Urinary bladder (tissue), 4 donors: ENCODE data around the gene PRMT2. TPM values are rescaled to one million over a fixed set of nuclear protein-coding genes. Genes with fewer than 3 reads are reported as not detected.
"Not testable (repeated sequence)": the region's sequence is repeated elsewhere in the genome, so short reads cannot be mapped to it uniquely, and the experiment has no call there.

ENCODE experiments used
- DNase-seq: peaks from one replicate; pipeline ENCODE4 v3.0.0-alpha.2; 2015; ENCODE audit errors: extremely low spot score
- H3K27ac ChIP-seq: one replicate; pipeline ENCODE4 v1.5.1; 2013; ENCODE audit warnings: low read depth, mild to moderate bottlenecking, moderate library complexity
- H3K36me3 ChIP-seq: one replicate; pipeline ENCODE4 v1.6.1; 2013; ENCODE audit warnings: mild to moderate bottlenecking, moderate library complexity; ENCODE audit not compliant: insufficient read depth
- H3K4me1 ChIP-seq: one replicate; pipeline ENCODE4 v1.6.1; 2013; ENCODE audit warnings: mild to moderate bottlenecking, moderate library complexity; ENCODE audit not compliant: insufficient read depth
- H3K4me3 ChIP-seq: one replicate; pipeline ENCODE4 v1.5.1; 2013; ENCODE audit warnings: low read depth, low read length
- WGBS: extraction: QIAGEN DNeasy Blood & Tissue Kit; methylation state at CpG from one replicate; pipeline ENCODE4 v1.1.7; 2013; 5-methylcytosine and 5-hydroxymethylcytosine counted together
- polyA plus RNA-seq: library from polyadenylated mRNA; stranded (reverse); fragments of 200-250 nt; gene quantifications from one replicate; pipeline ENCODE4 v1.2.3, GENCODE V29; 2013
- total RNA-seq: library from RNA; depleted of rRNA; stranded (reverse); fragments of >200 nt; gene quantifications from one replicate; pipeline ENCODE4 v1.2.3, GENCODE V29; 2014
- donor health status: healthy with polysubstance abuse.
- donor health status: healthy.

The PRMT2 gene
- total and polyA plus RNA-seq, 2 donors: 122 to 145 TPM

- H3K27ac ChIP-seq, H3K36me3 ChIP-seq, DNase-seq, H3K4me3 ChIP-seq, H3K4me1 ChIP-seq: not testable (repeated sequence)
- WGBS: 92% methylated on average over 2 of the region's 2 CpGs
Observed at GRCh38 chr21:46676542-46676941, 41.1 kb downstream of the PRMT2 start.

- H3K4me3 ChIP-seq, H3K36me3 ChIP-seq, DNase-seq, H3K4me1 ChIP-seq, H3K27ac ChIP-seq: not testable (repeated sequence)
- WGBS: 66% methylated on average over 5 of the region's 5 CpGs
Observed at GRCh38 chr21:46681593-46681992, 46.1 kb downstream of the PRMT2 start.

GRCh38 chr21:46698652-46699051 lies 63.2 kb downstream of the PRMT2 start:
- not testable (repeated sequence) for H3K36me3 ChIP-seq, H3K27ac ChIP-seq, DNase-seq, H3K4me3 ChIP-seq, H3K4me1 ChIP-seq
- WGBS: 77% methylated on average over 33 of the region's 81 CpGs

- H3K4me1 ChIP-seq, H3K27ac ChIP-seq, DNase-seq, H3K36me3 ChIP-seq, H3K4me3 ChIP-seq: not testable (repeated sequence)
- 78% methylated on average over 35 of the region's 69 CpGs for WGBS
Observed at GRCh38 chr21:46699104-46699503, 63.6 kb downstream of the PRMT2 start.

Other genes starting within 250 kb of the PRMT2 start
- 44.8 TPM for gene DIP2A, start 176.8 kb upstream of the PRMT2 start, total RNA-seq
- 18.2 TPM for gene DIP2A, start 176.8 kb upstream of the PRMT2 start, polyA plus RNA-seq
- gene S100B, start 30.6 kb upstream of the PRMT2 start, total RNA-seq: 31.9 TPM
- 12.4 TPM for gene S100B, start 30.6 kb upstream of the PRMT2 start, polyA plus RNA-seq